CD4-positive, alpha-beta T cell (primary cell): Measurements from ENCODE around the gene CRIP2. TPM values are rescaled to one million over a fixed set of nuclear protein-coding genes. Genes with fewer than 3 reads are reported as not detected.

ENCODE experiments used
- ATAC-seq: fragments of 200-7000 bp; cut with Tn5 transposase; one replicate; pipeline ENCODE4 v1.10.0; 2022; ENCODE audit warnings: mild to moderate bottlenecking; ENCODE audit not compliant: poor library complexity
- CTCF ChIA-PET: fragments of 350-600 bp; sonication (Branson Sonifier 250); formaldehyde crosslinking; loops from one replicate; lab custom pipeline; 2021; ENCODE audit warnings: antibody characterized with exemption, inconsistent platforms; lab: Charles Lee
- POLR2A ChIA-PET: fragments of 350-600 bp; sonication (Branson Sonifier 250); formaldehyde crosslinking; loops from one replicate; lab custom pipeline; 2021; ENCODE audit warnings: antibody characterized with exemption, inconsistent platforms; lab: Charles Lee
- DNase-seq, 14 experiments: peaks; one replicate each; pipeline ENCODE4 v3.0.0-alpha.2; 2013 to 2020; ENCODE audit warnings: mixed read lengths in 2 of 14
- H3K27ac ChIP-seq, 2 donors: one replicate each; pipeline versions ENCODE4 v1.5.1 to v1.7.0; 2013; ENCODE audit warnings: low read length in 2 of 2, low read depth in 1 of 2, mild to moderate bottlenecking in 1 of 2
- H3K27me3 ChIP-seq, 2 experiments: 1 replicate in 1 of 2; 2 replicates in 1 of 2; pipeline versions ENCODE4 v1.6.1 to v1.7.0; 2013; ENCODE audit warnings: low read length in 2 of 2, control low read depth in 1 of 2, mild to moderate bottlenecking in 1 of 2, moderate library complexity in 1 of 2; ENCODE audit not compliant: insufficient read depth in 2 of 2, control insufficient read depth in 1 of 2
- H3K36me3 ChIP-seq: one replicate; pipeline ENCODE4 v1.6.1; 2013; ENCODE audit warnings: low read length, control low read depth; ENCODE audit not compliant: insufficient read depth
- H3K4me1 ChIP-seq: one replicate; pipeline ENCODE4 v1.6.1; 2013; ENCODE audit warnings: low read length, control low read depth; ENCODE audit not compliant: insufficient read depth
- H3K4me3 ChIP-seq: one replicate; pipeline ENCODE4 v1.5.1; 2013; ENCODE audit warnings: mild to moderate bottlenecking, low read length, moderate library complexity
- H3K9me3 ChIP-seq, 2 experiments: 1 replicate in 1 of 2; 2 replicates in 1 of 2; pipeline versions ENCODE4 v1.6.1 to v1.7.0; 2013; ENCODE audit warnings: low read length in 2 of 2, mild to moderate bottlenecking in 2 of 2, control low read depth in 1 of 2, moderate library complexity in 1 of 2; ENCODE audit not compliant: control insufficient read depth in 1 of 2, insufficient read depth in 1 of 2
- H3K27ac Mint-ChIP-seq: one replicate; pipeline ENCODE4 v1.8.0; 2020; ENCODE audit warnings: mixed read lengths
- H3K27me3 Mint-ChIP-seq: one replicate; pipeline ENCODE4 v1.8.0; 2021; ENCODE audit warnings: mixed read lengths
- H3K36me3 Mint-ChIP-seq: one replicate; pipeline ENCODE4 v1.8.0; 2021; ENCODE audit warnings: low read depth, mixed read lengths
- H3K4me1 Mint-ChIP-seq: one replicate; pipeline ENCODE4 v1.8.0; 2021; ENCODE audit warnings: low read depth, mixed read lengths
- H3K4me3 Mint-ChIP-seq: one replicate; pipeline ENCODE4 v1.8.0; 2020; ENCODE audit warnings: mild to moderate bottlenecking, mixed read lengths
- H3K9me3 Mint-ChIP-seq: one replicate; pipeline ENCODE4 v1.8.0; 2020; ENCODE audit warnings: mixed read lengths
- intact Hi-C, 2 experiments: fragments of 100-400 bp; cut with DNase I in 1 of 2; cut with micrococcal nuclease in 1 of 2; formaldehyde crosslinking; loops; one replicate each; pipeline versions ENCODE4 v1.15.1 to v1.9.0; 2023 to 2025; cut with DNase I, micrococcal nuclease
- total RNA-seq, 174 experiments: library from RNA in 2 of 174; stranded (reverse) in 2 of 174; gene quantifications; one replicate each; pipeline ENCODE4 v1.2.3 and lab custom pipeline; 2021 to 2026
- TF ChIP-seq, protein P1 (sequence below): fragments of 200-600 bp; IDR thresholded peaks from one replicate; pipeline ENCODE4 v1.8.0; 2022; ENCODE audit warnings: antibody characterized with exemption, mild to moderate bottlenecking

Gene CRIP2
- total RNA-seq, 2 experiments from 2014 or later = 62.5 to 68.3 TPM

DNA sequence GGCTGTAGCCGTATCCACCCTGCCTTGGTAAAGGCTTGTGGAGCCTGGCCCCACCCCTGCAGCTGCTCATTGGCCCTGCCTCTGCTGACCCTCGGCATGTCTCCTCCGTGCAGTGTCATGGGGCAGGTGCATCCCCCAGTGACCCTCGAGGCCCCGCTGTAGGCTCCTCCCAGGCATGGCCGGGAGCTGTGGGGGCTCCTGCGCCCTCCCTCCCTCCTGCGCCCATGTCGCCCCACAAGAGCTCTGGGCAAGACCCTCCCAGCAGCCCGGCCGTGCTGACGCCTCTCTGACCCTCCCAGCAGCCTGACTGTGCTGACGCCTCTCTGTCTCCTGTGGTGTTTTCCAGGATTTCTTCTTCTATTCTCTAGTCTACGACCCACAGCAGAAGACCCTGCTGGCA, 20.8 kb upstream of the CRIP2 start:
- H3K4me1 ChIP-seq = peaks cover 1% of the 10 kb centered on the region
- no peak overlapping the region for H3K4me3 Mint-ChIP-seq
- CTCF ChIA-PET = no interaction called here
- no peak overlapping the region for H3K27ac Mint-ChIP-seq
- H3K36me3 Mint-ChIP-seq = peaks cover 19% of the 10 kb centered on the region
- H3K27me3 ChIP-seq = no peaks in the 10 kb centered on the region
- no peaks in the 10 kb centered on the region for H3K9me3 Mint-ChIP-seq
- intact Hi-C loops = no loop called here
- no peaks in the 10 kb centered on the region for H3K9me3 ChIP-seq
- TF ChIP-seq, protein P1, sequence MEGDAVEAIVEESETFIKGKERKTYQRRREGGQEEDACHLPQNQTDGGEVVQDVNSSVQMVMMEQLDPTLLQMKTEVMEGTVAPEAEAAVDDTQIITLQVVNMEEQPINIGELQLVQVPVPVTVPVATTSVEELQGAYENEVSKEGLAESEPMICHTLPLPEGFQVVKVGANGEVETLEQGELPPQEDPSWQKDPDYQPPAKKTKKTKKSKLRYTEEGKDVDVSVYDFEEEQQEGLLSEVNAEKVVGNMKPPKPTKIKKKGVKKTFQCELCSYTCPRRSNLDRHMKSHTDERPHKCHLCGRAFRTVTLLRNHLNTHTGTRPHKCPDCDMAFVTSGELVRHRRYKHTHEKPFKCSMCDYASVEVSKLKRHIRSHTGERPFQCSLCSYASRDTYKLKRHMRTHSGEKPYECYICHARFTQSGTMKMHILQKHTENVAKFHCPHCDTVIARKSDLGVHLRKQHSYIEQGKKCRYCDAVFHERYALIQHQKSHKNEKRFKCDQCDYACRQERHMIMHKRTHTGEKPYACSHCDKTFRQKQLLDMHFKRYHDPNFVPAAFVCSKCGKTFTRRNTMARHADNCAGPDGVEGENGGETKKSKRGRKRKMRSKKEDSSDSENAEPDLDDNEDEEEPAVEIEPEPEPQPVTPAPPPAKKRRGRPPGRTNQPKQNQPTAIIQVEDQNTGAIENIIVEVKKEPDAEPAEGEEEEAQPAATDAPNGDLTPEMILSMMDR = no peak
- H3K4me1 Mint-ChIP-seq = no peaks in the 10 kb centered on the region
- POLR2A ChIA-PET = no interaction called here
- DNase-seq (no peak), ATAC-seq (no peak)
- H3K27ac ChIP-seq = no peak overlapping the region
- H3K4me3 ChIP-seq = no peak overlapping the region
- peaks cover 45% of the 10 kb centered on the region for H3K36me3 ChIP-seq
- H3K27me3 Mint-ChIP-seq = no peaks in the 10 kb centered on the region

DNA sequence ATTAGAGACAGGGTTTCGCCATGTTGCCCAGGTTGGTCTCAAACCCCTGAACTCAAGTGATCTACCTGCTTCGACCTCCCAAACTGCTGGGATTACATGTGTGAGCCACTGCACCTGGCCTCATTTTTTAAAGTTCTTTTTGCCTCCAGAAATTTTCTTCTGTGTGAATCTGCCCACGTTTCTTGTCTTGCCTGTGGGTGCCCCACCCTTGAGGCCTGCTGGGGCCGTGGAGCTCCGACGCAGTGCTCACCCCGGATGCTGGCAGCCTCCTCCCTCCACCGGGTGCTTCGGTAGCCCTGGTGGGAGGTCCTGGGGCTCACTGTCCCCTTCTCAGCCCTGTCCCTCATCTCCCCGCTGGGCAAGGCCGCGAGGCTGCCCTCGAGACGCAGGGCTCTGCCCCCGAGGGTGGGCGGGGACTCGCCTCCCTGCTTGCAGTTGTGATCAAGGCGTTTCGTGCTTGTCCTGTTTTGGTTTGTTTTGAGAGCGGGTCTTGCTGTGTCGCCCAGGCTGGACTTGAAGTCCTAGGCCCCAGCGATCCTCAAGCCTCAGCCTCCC, 19.5 kb upstream of the CRIP2 start:
- ChIA-PET POLR2A (no interaction called here), CTCF (no interaction called here)
- Mint-ChIP-seq H3K9me3 (no peaks in the 10 kb centered on the region), H3K27me3 (no peaks in the 10 kb centered on the region), H3K4me3 (no peak overlapping the region), H3K4me1 (no peaks in the 10 kb centered on the region), H3K36me3 (peaks cover 19% of the 10 kb centered on the region), H3K27ac (no peak overlapping the region)
- peaks cover 44% of the 10 kb centered on the region for H3K36me3 ChIP-seq
- no peak overlapping the region for H3K4me3 ChIP-seq
- ATAC-seq (no peak), DNase-seq (no peak)
- no peaks in the 10 kb centered on the region for H3K27me3 ChIP-seq
- H3K4me1 ChIP-seq = no peaks in the 10 kb centered on the region
- H3K27ac ChIP-seq = no peak overlapping the region
- no peaks in the 10 kb centered on the region for H3K9me3 ChIP-seq
- TF ChIP-seq, protein P1 = no peak
- intact Hi-C loops = no loop called here

DNA sequence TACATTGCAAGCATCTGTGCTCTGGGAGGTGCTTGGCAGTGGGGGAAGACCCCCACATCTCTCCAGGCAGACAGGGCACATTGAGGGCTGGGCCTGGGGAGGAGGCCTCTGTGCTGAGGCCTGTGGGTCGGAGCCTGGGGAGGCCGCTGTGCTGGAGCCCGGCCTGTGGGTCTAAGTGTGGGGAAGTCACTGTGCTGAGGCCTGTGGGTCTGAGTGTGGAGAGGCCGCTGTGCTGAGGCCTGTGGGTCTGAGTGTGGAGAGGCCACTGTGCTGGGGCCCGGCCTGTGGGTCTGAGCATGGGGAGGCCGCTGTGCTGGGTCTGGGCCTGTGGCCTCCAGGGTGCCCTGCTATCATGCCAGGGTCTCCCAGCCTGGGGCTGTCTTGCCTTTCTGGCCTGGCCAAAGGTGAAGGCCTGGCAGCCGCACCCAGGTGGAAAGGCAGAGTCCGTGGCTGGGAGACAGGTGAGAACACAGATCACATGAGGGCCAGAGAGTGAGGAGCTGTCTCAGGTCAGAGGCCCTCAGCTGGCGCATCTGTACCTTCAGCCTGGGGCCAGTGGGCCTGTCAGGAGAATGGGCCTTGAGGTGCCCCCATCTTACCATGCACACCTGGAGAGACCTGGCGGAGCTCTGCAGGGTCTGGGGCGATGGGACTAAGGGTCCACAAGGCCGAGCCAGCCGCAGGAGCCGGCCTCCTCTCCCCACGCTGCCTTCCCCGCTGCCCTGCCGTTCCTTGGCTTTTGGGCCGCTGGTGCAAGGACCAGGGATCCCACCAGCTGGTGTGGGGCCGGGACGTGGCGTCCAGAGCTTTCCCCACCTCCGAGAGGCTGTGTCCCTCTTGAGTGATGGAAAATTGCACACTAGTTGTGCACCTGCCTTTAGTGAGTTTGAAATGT, 18.6 kb upstream of the CRIP2 start:
- no peak for DNase-seq
- no peak overlapping the region for H3K4me3 Mint-ChIP-seq
- TF ChIP-seq, protein P1 = no peak
- H3K27ac Mint-ChIP-seq = no peak overlapping the region
- H3K36me3 Mint-ChIP-seq = peaks cover 25% of the 10 kb centered on the region
- H3K27me3 Mint-ChIP-seq = no peaks in the 10 kb centered on the region
- Histone ChIP-seq H3K36me3 (peaks cover 44% of the 10 kb centered on the region), H3K9me3 (no peaks in the 10 kb centered on the region), H3K27ac (no peak overlapping the region), H3K4me1 (no peaks in the 10 kb centered on the region), H3K27me3 (no peaks in the 10 kb centered on the region), H3K4me3 (no peak overlapping the region)
- no peaks in the 10 kb centered on the region for H3K9me3 Mint-ChIP-seq
- intact Hi-C loops = no loop called here
- no peak for ATAC-seq
- H3K4me1 Mint-ChIP-seq = no peaks in the 10 kb centered on the region
- POLR2A ChIA-PET = no interaction called here
- CTCF ChIA-PET = no interaction called here
